PFSK-1 (cell line): Measurements from ENCODE around the gene COL9A3.

Source experiments
- FOXP2 ChIP-seq: optimal IDR thresholded peaks from 2 replicates; pipeline ENCODE3; 2011; ENCODE audit warnings: borderline replicate concordance, control low read depth, inconsistent platforms; ENCODE audit not compliant: insufficient read depth; ENCODE audit errors: extremely low read length, extremely low read depth
- POLR2AphosphoS5 ChIP-seq: IDR thresholded peaks from 2 replicates; pipeline ENCODE4 v1.6.1; 2012; ENCODE audit warnings: low read depth, mild to moderate bottlenecking, control low read depth, low read length, moderate library complexity
- SIN3A ChIP-seq: IDR thresholded peaks from 2 replicates; pipeline ENCODE4 v1.6.1; 2012; ENCODE audit warnings: mild to moderate bottlenecking, low read length, moderate library complexity, borderline replicate concordance; ENCODE audit not compliant: insufficient read depth
- TAF1 ChIP-seq: IDR thresholded peaks from 2 replicates; pipeline ENCODE4 v1.6.1; 2012; ENCODE audit warnings: low read length, control low read depth, borderline replicate concordance; ENCODE audit not compliant: insufficient read depth
- TF ChIP-seq, protein P1 (sequence below), 2 experiments: IDR thresholded peaks; 2 replicates each; pipeline versions ENCODE4 v1.6.1 to v1.8.0; 2011 to 2012; ENCODE audit warnings: low read depth in 2 of 2, low read length in 2 of 2, control low read depth in 1 of 2, inconsistent platforms in 1 of 2, mild to moderate bottlenecking in 1 of 2, moderate library complexity in 1 of 2; ENCODE audit not compliant: insufficient read depth in 1 of 2

The COL9A3 gene

DNA sequence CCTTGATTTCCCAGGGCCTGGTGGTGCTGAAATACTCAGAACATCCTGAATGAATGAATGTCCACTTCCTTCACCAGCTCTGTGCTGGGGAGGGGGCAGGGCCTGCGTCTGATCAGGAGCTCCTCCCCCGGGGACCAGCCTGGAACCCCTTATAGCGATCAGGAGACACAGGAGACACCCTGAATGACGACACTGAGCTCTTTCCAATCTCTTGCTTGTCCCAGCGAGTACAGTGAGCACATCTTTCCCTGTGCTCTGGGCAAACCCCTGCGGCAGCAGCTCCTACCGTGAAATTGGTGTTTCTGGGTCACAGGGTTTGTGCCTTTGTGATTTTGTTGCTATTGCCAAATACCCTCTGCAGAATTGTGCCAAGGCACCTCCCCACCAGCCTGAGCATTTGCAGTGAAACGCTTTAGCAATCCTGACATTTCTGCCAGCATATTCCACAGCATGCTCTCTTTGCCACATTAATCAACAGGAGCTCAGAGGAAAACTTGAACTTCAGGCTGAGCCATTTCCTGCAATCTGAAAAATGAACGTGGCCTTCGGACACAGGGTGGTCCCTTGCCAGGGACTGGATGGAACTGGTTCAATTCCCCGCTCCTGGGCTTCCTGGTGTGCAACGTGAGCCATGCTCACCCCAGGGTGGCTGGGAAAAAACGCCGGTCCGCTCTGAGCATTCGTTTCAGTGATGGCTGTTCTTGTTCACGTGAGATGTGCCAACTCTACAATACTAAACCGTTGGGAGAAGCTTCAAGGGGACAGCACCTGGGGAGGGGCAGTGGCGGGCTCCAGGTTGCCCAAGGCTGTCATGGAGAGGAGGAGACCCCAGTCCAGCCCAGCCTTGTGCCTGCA is 43.6 kb upstream of the COL9A3 start:
- no peak for TF ChIP-seq TAF1
- no peak for TF ChIP-seq FOXP2
- no peak for TF ChIP-seq SIN3A
- no peak for TF ChIP-seq POLR2AphosphoS5
- TF ChIP-seq, protein P1, sequence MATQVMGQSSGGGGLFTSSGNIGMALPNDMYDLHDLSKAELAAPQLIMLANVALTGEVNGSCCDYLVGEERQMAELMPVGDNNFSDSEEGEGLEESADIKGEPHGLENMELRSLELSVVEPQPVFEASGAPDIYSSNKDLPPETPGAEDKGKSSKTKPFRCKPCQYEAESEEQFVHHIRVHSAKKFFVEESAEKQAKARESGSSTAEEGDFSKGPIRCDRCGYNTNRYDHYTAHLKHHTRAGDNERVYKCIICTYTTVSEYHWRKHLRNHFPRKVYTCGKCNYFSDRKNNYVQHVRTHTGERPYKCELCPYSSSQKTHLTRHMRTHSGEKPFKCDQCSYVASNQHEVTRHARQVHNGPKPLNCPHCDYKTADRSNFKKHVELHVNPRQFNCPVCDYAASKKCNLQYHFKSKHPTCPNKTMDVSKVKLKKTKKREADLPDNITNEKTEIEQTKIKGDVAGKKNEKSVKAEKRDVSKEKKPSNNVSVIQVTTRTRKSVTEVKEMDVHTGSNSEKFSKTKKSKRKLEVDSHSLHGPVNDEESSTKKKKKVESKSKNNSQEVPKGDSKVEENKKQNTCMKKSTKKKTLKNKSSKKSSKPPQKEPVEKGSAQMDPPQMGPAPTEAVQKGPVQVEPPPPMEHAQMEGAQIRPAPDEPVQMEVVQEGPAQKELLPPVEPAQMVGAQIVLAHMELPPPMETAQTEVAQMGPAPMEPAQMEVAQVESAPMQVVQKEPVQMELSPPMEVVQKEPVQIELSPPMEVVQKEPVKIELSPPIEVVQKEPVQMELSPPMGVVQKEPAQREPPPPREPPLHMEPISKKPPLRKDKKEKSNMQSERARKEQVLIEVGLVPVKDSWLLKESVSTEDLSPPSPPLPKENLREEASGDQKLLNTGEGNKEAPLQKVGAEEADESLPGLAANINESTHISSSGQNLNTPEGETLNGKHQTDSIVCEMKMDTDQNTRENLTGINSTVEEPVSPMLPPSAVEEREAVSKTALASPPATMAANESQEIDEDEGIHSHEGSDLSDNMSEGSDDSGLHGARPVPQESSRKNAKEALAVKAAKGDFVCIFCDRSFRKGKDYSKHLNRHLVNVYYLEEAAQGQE (IDR thresholded peaks at IDR 0.05; ENCODE audit: insufficient read depth in 1 of 2, low read depth in 2 of 2, low read length in 2 of 2), result no peak

DNA sequence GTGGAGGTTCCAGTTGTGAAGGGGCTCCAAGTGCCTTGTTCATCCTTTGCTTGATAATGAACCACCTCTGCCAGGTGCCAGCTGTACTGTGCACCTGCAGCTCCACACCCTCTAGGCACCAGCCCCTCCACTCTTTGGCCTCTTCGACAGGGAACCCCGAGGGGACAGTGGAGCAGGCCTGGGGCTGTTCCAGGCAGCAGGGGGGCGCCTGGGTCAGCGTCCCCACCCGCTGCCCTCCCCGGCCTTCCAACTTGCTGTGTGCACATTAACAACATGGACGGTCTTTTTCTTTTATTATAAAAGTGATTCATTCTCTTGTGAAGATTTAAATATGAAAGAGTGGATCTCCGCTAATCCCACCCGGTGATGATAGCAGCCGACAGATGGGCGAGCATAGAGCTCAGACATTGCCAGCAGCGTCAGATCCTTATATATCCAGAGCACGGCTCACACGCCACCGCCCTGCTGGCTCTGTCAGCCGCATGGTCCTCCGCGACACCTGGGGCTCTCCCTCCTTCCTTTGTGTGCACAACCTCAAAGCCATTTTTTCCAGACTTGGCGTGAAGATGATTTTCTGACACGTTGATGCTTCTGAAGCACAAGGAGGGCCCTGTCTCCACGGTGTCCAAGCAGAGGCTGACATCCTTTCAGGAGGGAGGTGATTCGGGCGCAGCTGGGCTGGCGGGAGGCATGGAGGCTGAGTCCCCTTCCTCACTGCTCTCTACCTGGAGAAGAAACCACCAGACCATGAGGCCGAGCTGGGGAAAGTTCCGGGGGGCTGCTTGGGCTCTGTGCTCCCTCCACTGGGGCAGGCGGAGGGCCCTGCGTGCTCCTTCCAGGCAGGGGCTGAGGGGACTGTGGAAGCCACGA is 42.8 kb upstream of the COL9A3 start:
- no peak for TF ChIP-seq POLR2AphosphoS5
- no peak for TF ChIP-seq FOXP2
- TF ChIP-seq SIN3A, result no peak
- no peak for TF ChIP-seq TAF1
- TF ChIP-seq, protein P1 (IDR thresholded peaks at IDR 0.05; ENCODE audit: insufficient read depth in 1 of 2, low read depth in 2 of 2, low read length in 2 of 2), result no peak

DNA sequence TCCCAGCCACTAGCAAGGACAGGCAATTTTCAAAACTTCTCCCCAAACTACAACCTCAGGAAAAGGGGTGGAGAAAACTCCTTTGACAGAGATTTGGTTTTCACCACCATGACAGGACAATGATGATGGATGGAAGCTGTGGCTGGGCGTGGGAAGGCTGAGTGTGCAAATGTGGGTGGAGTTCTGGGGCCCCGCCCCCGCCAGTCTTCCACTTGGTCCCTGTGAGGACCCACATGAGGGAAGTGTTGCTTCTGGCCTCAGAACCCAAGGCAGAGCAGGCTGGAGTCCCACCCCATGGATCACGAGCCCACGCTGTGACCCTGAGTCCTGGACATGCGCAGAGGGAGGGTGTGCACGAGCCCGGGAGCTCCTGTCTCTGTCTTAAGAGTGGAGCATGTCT is 42.1 kb upstream of the COL9A3 start:
- no peak for TF ChIP-seq TAF1
- TF ChIP-seq SIN3A, result no peak
- TF ChIP-seq POLR2AphosphoS5, result no peak
- TF ChIP-seq FOXP2, result no peak
- TF ChIP-seq, protein P1 (IDR thresholded peaks at IDR 0.05; ENCODE audit: insufficient read depth in 1 of 2, low read depth in 2 of 2, low read length in 2 of 2), result no peak

DNA sequence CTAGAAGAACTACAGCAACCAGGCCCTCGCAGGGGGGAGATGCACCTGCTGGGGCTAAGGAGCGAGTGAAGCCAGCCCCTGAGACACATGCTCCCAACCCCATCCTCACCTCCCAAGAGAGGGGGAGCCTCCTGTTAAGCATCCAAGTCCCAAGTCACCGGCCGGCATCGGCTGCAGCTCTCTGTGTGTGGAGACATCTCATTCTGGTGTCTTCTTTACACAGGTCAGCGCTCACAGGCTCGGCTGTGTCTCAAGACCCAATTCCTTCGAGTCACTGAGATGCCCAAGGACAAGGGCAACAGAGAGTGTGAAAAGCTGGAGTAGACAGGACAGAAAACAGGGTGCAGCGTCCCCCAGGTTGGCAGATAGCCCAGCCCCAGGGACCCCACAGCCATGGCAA is 41.6 kb upstream of the COL9A3 start:
- TF ChIP-seq, protein P1 (IDR thresholded peaks at IDR 0.05; ENCODE audit: insufficient read depth in 1 of 2, low read depth in 2 of 2, low read length in 2 of 2), result no peak
- TF ChIP-seq POLR2AphosphoS5 (no peak), SIN3A (no peak), FOXP2 (no peak), TAF1 (no peak)
